Measurements from ENCODE around the gene DCLK2. TPM values are rescaled to one million over a fixed set of nuclear protein-coding genes. Genes with fewer than 3 reads are reported as not detected.

DCLK2 gene
- total and polyA plus RNA-seq, 2 of the 4 experiments (the other 2 are of a cell fraction), result 11.3 to 15.5 TPM

DNA sequence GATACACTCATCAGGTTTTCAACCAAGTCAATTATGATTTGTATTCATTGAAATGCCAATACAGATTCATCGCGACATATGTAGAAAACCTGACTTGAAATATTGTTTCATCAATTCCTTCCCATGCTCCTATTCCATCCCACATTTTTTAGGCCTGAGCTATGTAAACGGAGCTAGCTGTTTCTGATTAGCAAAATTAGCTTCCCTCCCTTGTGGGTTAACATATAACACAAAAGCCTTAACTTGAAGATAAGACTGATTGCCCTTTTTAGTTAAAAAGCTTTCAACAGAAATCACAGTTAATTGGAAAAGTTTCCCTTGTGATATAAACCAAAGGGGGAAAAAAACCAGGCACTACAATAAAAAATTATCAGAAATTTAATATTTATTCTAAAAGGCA, 32.8 kb upstream of the DCLK2 start:
- ATAC-seq (ENCODE audit: low read depth), result no peak
- TF ChIP-seq ELK1 (IDR thresholded peaks at IDR 0.05; ENCODE audit: borderline replicate concordance, low read depth, low read length) (no peak), NFE2L2 (IDR thresholded peaks at IDR 0.05; ENCODE audit: low read depth, low read length) (no peak)
- TF ChIP-seq, protein P1, sequence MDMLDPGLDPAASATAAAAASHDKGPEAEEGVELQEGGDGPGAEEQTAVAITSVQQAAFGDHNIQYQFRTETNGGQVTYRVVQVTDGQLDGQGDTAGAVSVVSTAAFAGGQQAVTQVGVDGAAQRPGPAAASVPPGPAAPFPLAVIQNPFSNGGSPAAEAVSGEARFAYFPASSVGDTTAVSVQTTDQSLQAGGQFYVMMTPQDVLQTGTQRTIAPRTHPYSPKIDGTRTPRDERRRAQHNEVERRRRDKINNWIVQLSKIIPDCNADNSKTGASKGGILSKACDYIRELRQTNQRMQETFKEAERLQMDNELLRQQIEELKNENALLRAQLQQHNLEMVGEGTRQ (IDR thresholded peaks at IDR 0.05; ENCODE audit: low read depth, low read length), result no peak
- no peak overlapping the region for H3K4ac ChIP-seq (ENCODE audit: low read depth, low read length)
- no peaks in the 10 kb centered on the region for H3K9me3 ChIP-seq (ENCODE audit: control insufficient read depth, insufficient read depth, low read length)
- H3K9ac ChIP-seq (ENCODE audit: low read depth, low read length), result no peak overlapping the region
- no peak overlapping the region for H3K56ac ChIP-seq (ENCODE audit: extremely low read depth, insufficient read depth, low read length)
- BruUV-seq (replicated peaks), result no TSS peak
- no peak overlapping the region for H3K23ac ChIP-seq (ENCODE audit: low read depth, low read length)
- no peak overlapping the region for H2AFZ ChIP-seq (replicated peaks; ENCODE audit: low read length, poor library complexity)
- no peak overlapping the region for H2BK20ac ChIP-seq (ENCODE audit: low read depth, low read length)
- ChIA-PET POLR2A (ENCODE audit: unreplicated experiment) (no interaction called here), CTCF (no interaction called here)
- no peaks in the 10 kb centered on the region for H3K9me1 ChIP-seq (ENCODE audit: insufficient read depth, low read length)
- no peak overlapping the region for H2BK15ac ChIP-seq (ENCODE audit: low read depth, low read length)
- H2AK9ac ChIP-seq (replicated peaks; ENCODE audit: low read depth, low read length, poor library complexity), result no peak overlapping the region
- no peak overlapping the region for H3K14ac ChIP-seq (replicated peaks; ENCODE audit: low read depth, low read length)
- no peak overlapping the region for H3K18ac ChIP-seq (ENCODE audit: low read depth, low read length)
- H3K4me1 ChIP-seq (ENCODE audit: control insufficient read depth, insufficient read depth, low read length), result no peaks in the 10 kb centered on the region
- H2BK5ac ChIP-seq (ENCODE audit: low read depth, low read length, poor library complexity, severe bottlenecking), result no peak overlapping the region
- dilution Hi-C loops (cut with HindIII; ENCODE audit: low sequenced_read_pairs, unreplicated experiment), result no loop called here
- H3K4me2 ChIP-seq (ENCODE audit: low read depth, low read length), result no peak overlapping the region
- no peak overlapping the region for H2BK120ac ChIP-seq (ENCODE audit: low read depth, low read length)
- H3K27me3 ChIP-seq (ENCODE audit: control insufficient read depth, insufficient read depth, low read length), result no peaks in the 10 kb centered on the region
- no peak overlapping the region for H3K4me3 ChIP-seq (ENCODE audit: insufficient read depth, low read depth, low read length)
- H4K8ac ChIP-seq (ENCODE audit: low read depth in 2 of 2, low read length in 2 of 2), result no peak overlapping the region
- no peak overlapping the region for H4K5ac ChIP-seq (ENCODE audit: low read depth, low read length)
- intact Hi-C loops (cut with micrococcal nuclease), result no loop called here
- no peaks in the 10 kb centered on the region for H3K79me1 ChIP-seq (ENCODE audit: low read depth in 1 of 2, low read length in 2 of 2)
- in situ Hi-C loops (cut with MboI; ENCODE audit: low sequenced_read_pairs), result no loop called here
- H4K20me1 ChIP-seq (ENCODE audit: insufficient read depth, low read length), result no peaks in the 10 kb centered on the region
- DNase-seq, result no peak
- H3K36me3 ChIP-seq (ENCODE audit: control insufficient read depth, insufficient read depth, low read length), result no peaks in the 10 kb centered on the region
- no peak overlapping the region for H4K91ac ChIP-seq (ENCODE audit: insufficient read depth, low read depth, low read length)
- H3K27ac ChIP-seq (ENCODE audit: insufficient read depth, low read length), result no peak overlapping the region
- H2AK5ac ChIP-seq (ENCODE audit: low read depth, low read length), result no peak overlapping the region
- no CpG with 5 or more reads among the region's 3 CpGs for WGBS, 2 experiments (ENCODE audit: extremely low coverage in 2 of 2, insufficient read length in 1 of 2)

All from IMR-90 (cell line).